ENCODE measurements around the gene SOS1. TPM values are rescaled to one million over a fixed set of nuclear protein-coding genes. Genes with fewer than 3 reads are reported as not detected.

The SOS1 gene
- total RNA-seq, 1 donor from 2014 or later: 35.5 TPM

- no peak for TF ChIP-seq CTCF (conservative IDR thresholded peaks at IDR 0.05)
- H3K27ac Mint-ChIP-seq (ENCODE audit: unreplicated experiment): no peak overlapping the region
Measured at GRCh38 chr2:39050109-39050508, 70.7 kb downstream of the SOS1 start.

GRCh38 chr2:39039072-39039471 lies 81.8 kb downstream of the SOS1 start:
- DNase-seq (ENCODE audit: low read depth, low spot score): no peak
- Mint-ChIP-seq H3K27ac (ENCODE audit: unreplicated experiment) (no peak overlapping the region), H3K36me3 (ENCODE audit: low read depth) (peaks cover 12% of the 10 kb centered on the region), H3K9me3 (no peaks in the 10 kb centered on the region), H3K4me3 (no peak overlapping the region), H3K27me3 (ENCODE audit: low read depth) (no peaks in the 10 kb centered on the region), H3K4me1 (no peaks in the 10 kb centered on the region)
- TF ChIP-seq CTCF (conservative IDR thresholded peaks at IDR 0.05): no peak

More at GRCh38 chr2:39050109-39050508, 70.7 kb downstream of the SOS1 start:
- no peak for DNase-seq (ENCODE audit: low read depth, low spot score)
- H3K27me3 Mint-ChIP-seq (ENCODE audit: low read depth): no peaks in the 10 kb centered on the region
- H3K36me3 Mint-ChIP-seq (ENCODE audit: low read depth): peaks cover 42% of the 10 kb centered on the region
- peaks cover 4% of the 10 kb centered on the region for H3K9me3 Mint-ChIP-seq
- H3K4me1 Mint-ChIP-seq: no peaks in the 10 kb centered on the region
- H3K4me3 Mint-ChIP-seq: no peak overlapping the region

- TF ChIP-seq CTCF (conservative IDR thresholded peaks at IDR 0.05): no peak
- no peaks in the 10 kb centered on the region for H3K9me3 Mint-ChIP-seq
- no peak overlapping the region for H3K27ac Mint-ChIP-seq (ENCODE audit: unreplicated experiment)
- no peak for DNase-seq (ENCODE audit: low read depth, low spot score)
- H3K4me1 Mint-ChIP-seq: no peaks in the 10 kb centered on the region
- H3K27me3 Mint-ChIP-seq (ENCODE audit: low read depth): no peaks in the 10 kb centered on the region
- no peak overlapping the region for H3K4me3 Mint-ChIP-seq
- peaks cover 6% of the 10 kb centered on the region for H3K36me3 Mint-ChIP-seq (ENCODE audit: low read depth)
Measured at GRCh38 chr2:39033980-39034379, 86.9 kb downstream of the SOS1 start.

- no peak overlapping the region for H3K4me3 Mint-ChIP-seq
- H3K9me3 Mint-ChIP-seq: no peaks in the 10 kb centered on the region
- no peaks in the 10 kb centered on the region for H3K27me3 Mint-ChIP-seq (ENCODE audit: low read depth)
- no peak overlapping the region for H3K27ac Mint-ChIP-seq (ENCODE audit: unreplicated experiment)
- H3K4me1 Mint-ChIP-seq: peaks cover 7% of the 10 kb centered on the region
- H3K36me3 Mint-ChIP-seq (ENCODE audit: low read depth): peaks cover 5% of the 10 kb centered on the region
- TF ChIP-seq CTCF (conservative IDR thresholded peaks at IDR 0.05): no peak
- no peak for DNase-seq (ENCODE audit: low read depth, low spot score)
Measured at GRCh38 chr2:39027421-39027820, 93.4 kb downstream of the SOS1 start.

DNA sequence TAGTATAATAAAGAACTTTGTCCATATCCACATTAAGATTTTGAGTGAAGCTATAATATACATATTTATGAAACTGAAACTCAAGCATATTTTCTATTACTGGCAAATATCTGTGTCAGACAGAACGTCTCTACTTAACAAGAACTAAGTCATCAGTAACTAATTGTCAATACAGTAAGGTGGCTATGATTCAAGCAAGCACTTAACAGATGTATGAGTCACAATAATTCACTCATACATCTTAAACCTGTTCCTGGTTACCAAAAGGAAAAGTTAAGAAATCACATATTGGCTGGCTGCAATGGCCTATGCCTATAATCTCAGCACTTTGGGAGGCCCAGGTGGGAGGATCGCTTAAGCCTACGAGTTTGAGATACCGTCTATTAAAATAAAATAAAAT lies 96.0 kb downstream of the SOS1 start:
- Mint-ChIP-seq H3K27ac (ENCODE audit: unreplicated experiment) (no peak overlapping the region), H3K4me3 (no peak overlapping the region), H3K27me3 (ENCODE audit: low read depth) (no peaks in the 10 kb centered on the region), H3K9me3 (no peaks in the 10 kb centered on the region), H3K36me3 (ENCODE audit: low read depth) (peaks cover 2% of the 10 kb centered on the region), H3K4me1 (peaks cover 7% of the 10 kb centered on the region)
- no peak for DNase-seq (ENCODE audit: low read depth, low spot score)
- TF ChIP-seq CTCF (conservative IDR thresholded peaks at IDR 0.05): no peak

GRCh38 chr2:39023649-39024048 lies 97.2 kb downstream of the SOS1 start:
- H3K9me3 Mint-ChIP-seq: no peaks in the 10 kb centered on the region
- H3K4me3 Mint-ChIP-seq: no peak overlapping the region
- TF ChIP-seq CTCF (conservative IDR thresholded peaks at IDR 0.05): no peak
- peaks cover 7% of the 10 kb centered on the region for H3K4me1 Mint-ChIP-seq
- H3K27ac Mint-ChIP-seq (ENCODE audit: unreplicated experiment): no peak overlapping the region
- no peaks in the 10 kb centered on the region for H3K27me3 Mint-ChIP-seq (ENCODE audit: low read depth)
- H3K36me3 Mint-ChIP-seq (ENCODE audit: low read depth): peaks cover 2% of the 10 kb centered on the region
- no peak for DNase-seq (ENCODE audit: low read depth, low spot score)
